CD4-positive, alpha-beta T cell treated with Interleukin-21 for 1 hour (primary cell): ENCODE measurements around the gene ZFP69B.
"Not testable (repeated sequence)": the region's sequence is repeated elsewhere in the genome, so short reads cannot be mapped to it uniquely, and the experiment has no call there.

Experiments
- DNase-seq: peaks from one replicate; pipeline ENCODE4 v3.0.0-alpha.2; 2020

The ZFP69B gene

GRCh38 chr1:40438391-40439015, 11.8 kb upstream of the ZFP69B start:
- DNase-seq: peak; percentile 54

GRCh38 chr1:40439247-40439646, 11.0 kb upstream of the ZFP69B start:
- DNase-seq: no peak

GRCh38 chr1:40450495-40451237, 390 bp downstream of the ZFP69B start:
- DNase-seq: peak; percentile 70

- DNase-seq: no peak
Measured at GRCh38 chr1:40451238-40451585, 936 bp downstream of the ZFP69B start.

GRCh38 chr1:40454873-40455272, 4.6 kb downstream of the ZFP69B start:
- DNase-seq: no peak

- DNase-seq: no peak
Measured at GRCh38 chr1:40462956-40463590, 12.8 kb downstream of the ZFP69B start.

GRCh38 chr1:40469327-40469726, 19.1 kb downstream of the ZFP69B start:
- DNase-seq: no peak

- DNase-seq: no peak
Measured at GRCh38 chr1:40475268-40475667, 25.0 kb downstream of the ZFP69B start.

GRCh38 chr1:40476924-40477677, 26.8 kb downstream of the ZFP69B start, which contains the start of gene ZFP69:
Gene ZFP69, plus strand, starts transcription at chr1:40477290. Its CDS starts 2,072 bp downstream, at chr1:40479362.
- DNase-seq: peak; percentile 74

GRCh38 chr1:40477678-40478053, 27.4 kb downstream of the ZFP69B start:
- peak; percentile 2 for DNase-seq

- no peak for DNase-seq
Measured at GRCh38 chr1:40478276-40478675, 28.0 kb downstream of the ZFP69B start.

- no peak for DNase-seq
Measured at GRCh38 chr1:40479156-40479555, 28.9 kb downstream of the ZFP69B start.

GRCh38 chr1:40495315-40495903, 45.1 kb downstream of the ZFP69B start:
- no peak for DNase-seq

GRCh38 chr1:40502651-40503050, 52.4 kb downstream of the ZFP69B start:
- not testable (repeated sequence) for DNase-seq

- no peak for DNase-seq
Measured at GRCh38 chr1:40507973-40508372, 57.7 kb downstream of the ZFP69B start.

GRCh38 chr1:40508375-40509341, 58.4 kb downstream of the ZFP69B start, which contains the start of gene EXO5:
Gene EXO5, plus strand, starts transcription at chr1:40508767. Its CDS starts 5,778 bp downstream, at chr1:40514545.
- peak; percentile 82 for DNase-seq
